GM12878 (cell line): ENCODE measurements around the gene HSF5. TPM values are rescaled to one million over a fixed set of nuclear protein-coding genes. Genes with fewer than 3 reads are reported as not detected.

Experiments
- ATAC-seq: fragments of 200-7000 bp; cut with Tn5 transposase; 3 replicates; pipeline ENCODE4 v1.9.1; 2020; ENCODE audit warnings: mild to moderate bottlenecking, moderate library complexity
- BruUV-seq: library from RNA; stranded (reverse); fragments of 400-500 nt; replicated peaks from 2 replicates; lab custom pipeline; 2021; lab: Mats Ljungman, UMichigan
- CTCF ChIA-PET: fragments of 300-600 bp; sonication (Branson Sonifier 250); formaldehyde crosslinking; extraction: SDS; loops from one replicate; lab custom pipeline; 2021; ENCODE audit warnings: inconsistent platforms; lab: Yijun Ruan, JAX
- POLR2A ChIA-PET: fragments of 350-600 bp; formaldehyde crosslinking; extraction: SDS; loops from one replicate; lab custom pipeline; 2021; ENCODE audit warnings: inconsistent platforms; lab: Charles Lee
- RAD21 ChIA-PET: fragments of 300-600 bp; sonication (Branson Sonifier 250); formaldehyde crosslinking; loops from one replicate; lab custom pipeline; 2023; ENCODE audit warnings: antibody characterized with exemption; ENCODE audit not compliant: unreplicated experiment; lab: Charles Lee
- SMC1A ChIA-PET: fragments of 300-600 bp; sonication (Branson Sonifier 250); formaldehyde crosslinking; loops from one replicate; lab custom pipeline; 2023; ENCODE audit not compliant: unreplicated experiment, uncharacterized antibody; lab: Charles Lee
- DNase-seq: peaks from one replicate; pipeline ENCODE4 v3.0.0-alpha.2; 2011; ENCODE audit warnings: low read depth, low spot score
- FAIRE-seq: peaks from 3 replicates; lab custom pipeline; 2011; peaks lifted over from hg19 to GRCh38; lab: Jason Lieb, UNC
- H2AFZ ChIP-seq: 2 replicates; pipeline ENCODE4 v1.6.0; 2011; ENCODE audit warnings: low read depth, low read length, control low read depth; ENCODE audit not compliant: control insufficient read depth
- H3K27ac ChIP-seq: 2 replicates; pipeline ENCODE4 v1.5.1; 2011; ENCODE audit warnings: control low read depth; ENCODE audit not compliant: control insufficient read depth, insufficient read depth
- H3K27me3 ChIP-seq, 2 experiments: replicated peaks in 1 of 2; 2 replicates each; pipeline versions ENCODE4 v1.6.0 to v1.6.1; 2011; ENCODE audit warnings: low read length in 1 of 2; ENCODE audit not compliant: control insufficient read depth in 2 of 2, insufficient read depth in 2 of 2
- H3K36me3 ChIP-seq, 2 experiments: 2 replicates each; pipeline ENCODE4 v1.5.1; 2011; ENCODE audit warnings: low read length in 1 of 2; ENCODE audit not compliant: control insufficient read depth in 2 of 2, insufficient read depth in 2 of 2
- H3K4me1 ChIP-seq: 2 replicates; pipeline ENCODE4 v1.6.1; 2011; ENCODE audit warnings: mild to moderate bottlenecking, low read length, moderate library complexity, mixed read lengths; ENCODE audit not compliant: control insufficient read depth, insufficient read depth
- H3K4me2 ChIP-seq: 2 replicates; pipeline ENCODE4 v1.6.0; 2011; ENCODE audit warnings: control low read depth; ENCODE audit not compliant: control insufficient read depth, insufficient read depth
- H3K4me3 ChIP-seq: fragments of 200-600 bp; sonication (generic); 2 replicates; pipeline ENCODE4 v1.5.1; 2016
- H3K79me2 ChIP-seq: 2 replicates; pipeline ENCODE4 v1.6.0; 2011; ENCODE audit warnings: low read length; ENCODE audit not compliant: control insufficient read depth, insufficient read depth
- H3K9ac ChIP-seq: 2 replicates; pipeline ENCODE4 v1.8.0; 2011; ENCODE audit warnings: low read length, control low read depth, mixed read lengths; ENCODE audit not compliant: control insufficient read depth, insufficient read depth
- H3K9me3 ChIP-seq: replicated peaks from 3 replicates; pipeline ENCODE4 v1.5.1; 2011; ENCODE audit warnings: mild to moderate bottlenecking, low read length; ENCODE audit not compliant: control insufficient read depth, insufficient read depth
- H4K20me1 ChIP-seq: 2 replicates; pipeline ENCODE4 v1.6.0; 2011; ENCODE audit not compliant: control insufficient read depth, insufficient read depth
- BMI1 ChIP-seq: fragments of 450-650 bp; IDR thresholded peaks from 2 replicates; pipeline ENCODE4 v1.6.1; 2016; ENCODE audit warnings: mild to moderate bottlenecking, moderate library complexity, borderline replicate concordance
- CREM ChIP-seq: IDR thresholded peaks from 2 replicates; pipeline ENCODE4 v1.6.1; 2014; ENCODE audit warnings: antibody characterized with exemption, low read depth
- E2F4 ChIP-seq: IDR thresholded peaks from 2 replicates; pipeline ENCODE4 v1.6.1; 2012; ENCODE audit warnings: low read depth, low read length, improper control_type of control experiment
- E4F1 ChIP-seq: fragments of 450-650 bp; IDR thresholded peaks from 2 replicates; pipeline ENCODE4 v1.6.1; 2018; ENCODE audit warnings: borderline replicate concordance, mild to moderate bottlenecking; ENCODE audit not compliant: partially characterized antibody
- ELK1 ChIP-seq: IDR thresholded peaks from 2 replicates; pipeline ENCODE4 v1.6.1; 2012; ENCODE audit warnings: low read depth, low read length, improper control_type of control experiment
- EZH2 ChIP-seq: IDR thresholded peaks from 2 replicates; pipeline ENCODE4 v1.6.1; 2012; ENCODE audit warnings: low read depth, mild to moderate bottlenecking, control low read depth, inconsistent platforms, low read length, borderline replicate concordance; ENCODE audit not compliant: control insufficient read depth
- FOXM1 ChIP-seq: IDR thresholded peaks from 2 replicates; pipeline ENCODE4 v1.6.1; 2012; ENCODE audit warnings: low read depth, mild to moderate bottlenecking, inconsistent platforms, low read length, moderate library complexity
- IKZF1 ChIP-seq: fragments of 450-650 bp; conservative IDR thresholded peaks from 2 replicates; pipeline ENCODE4 v1.6.1; 2017; ENCODE audit warnings: antibody characterized with exemption, mild to moderate bottlenecking
- MYC ChIP-seq: IDR thresholded peaks from 2 replicates; pipeline ENCODE4 v1.6.1; 2011; ENCODE audit warnings: mild to moderate bottlenecking, low read length, moderate library complexity, inconsistent platforms; ENCODE audit not compliant: insufficient read depth, insufficient replicate concordance, insufficient read length, severe bottlenecking
- NBN ChIP-seq: fragments of 450-650 bp; IDR thresholded peaks from 2 replicates; pipeline ENCODE4 v1.6.1; 2016
- POLR2AphosphoS5 ChIP-seq: IDR thresholded peaks from 2 replicates; pipeline ENCODE4 v1.6.1; 2011; ENCODE audit warnings: mild to moderate bottlenecking, low read length, inconsistent platforms
- RAD21 ChIP-seq: IDR thresholded peaks from 2 replicates; pipeline ENCODE4 v1.6.1; 2011; ENCODE audit warnings: mild to moderate bottlenecking, low read depth, low read length, moderate library complexity; ENCODE audit not compliant: insufficient read depth
- RFX5 ChIP-seq: IDR thresholded peaks from 2 replicates; pipeline ENCODE4 v1.6.1; 2011; ENCODE audit warnings: low read depth, low read length, improper control_type of control experiment
- SMAD1 ChIP-seq: fragments of 450-650 bp; IDR thresholded peaks from 2 replicates; pipeline ENCODE4 v1.6.1; 2018; ENCODE audit warnings: mild to moderate bottlenecking, low read depth; ENCODE audit not compliant: partially characterized antibody
- ZSCAN29 ChIP-seq: fragments of 450-650 bp; IDR thresholded peaks from 2 replicates; pipeline ENCODE4 v1.6.1; 2017; ENCODE audit warnings: mild to moderate bottlenecking, moderate library complexity
- WGBS: methylation state at CpG from one replicate; pipeline ENCODE4 v1.1.6; 2016; ENCODE audit warnings: low lambda C conversion rate; ENCODE audit not compliant: insufficient replicate concordance, insufficient coverage; ENCODE audit errors: missing lambda C conversion rate; 5-methylcytosine and 5-hydroxymethylcytosine counted together
- in situ Hi-C: fragments of 300-500 bp; cut with MboI; formaldehyde crosslinking; loops from 9 replicates; pipeline ENCODE4 v1.14.3; 2018; ENCODE audit warnings: mixed read lengths
- intact Hi-C: fragments of 100-400 bp; cut with micrococcal nuclease; formaldehyde crosslinking; loops from one replicate; pipeline ENCODE4 v1.14.2; 2022; ENCODE audit not compliant: unreplicated experiment
- polyA plus RNA-seq, 11 experiments: library from polyadenylated mRNA; depleted of rRNA in 4 of 11; unstranded in 6 of 11; stranded (reverse) in 5 of 11; fragments of >200 nt; fragmentation: Nextera tagmentation in 4 of 11; fragmentation: Illumina TruSeq in 1 of 11; extraction: Ambion mirVana in 4 of 11; extraction: Trizol in 1 of 11; gene quantifications; 1 replicate in 1 of 11; 2 replicates in 10 of 11; pipeline versions ENCODE4 v1.2.1 to v1.2.3, GENCODE V29; 2011 to 2016; ENCODE audit warnings: inconsistent platforms in 2 of 11, missing spikeins in 2 of 11, low read depth in 1 of 11
- total RNA-seq, 4 experiments: library from RNA; depleted of rRNA in 3 of 4; stranded (reverse); fragments of >200 nt in 3 of 4; fragmentation: Illumina TruSeq in 1 of 4; extraction: Trizol in 1 of 4; gene quantifications; 2 replicates each; pipeline versions ENCODE4 v1.2.1 to v1.2.3, GENCODE V29; 2013 to 2021

Gene HSF5
- total and polyA plus RNA-seq, 10 of the 15 experiments (the other 5 are each of a cell fraction or from before 2014, with no cell fraction given): 0.02 to 0.18 (median 0.06) TPM; not detected in 4

DNA sequence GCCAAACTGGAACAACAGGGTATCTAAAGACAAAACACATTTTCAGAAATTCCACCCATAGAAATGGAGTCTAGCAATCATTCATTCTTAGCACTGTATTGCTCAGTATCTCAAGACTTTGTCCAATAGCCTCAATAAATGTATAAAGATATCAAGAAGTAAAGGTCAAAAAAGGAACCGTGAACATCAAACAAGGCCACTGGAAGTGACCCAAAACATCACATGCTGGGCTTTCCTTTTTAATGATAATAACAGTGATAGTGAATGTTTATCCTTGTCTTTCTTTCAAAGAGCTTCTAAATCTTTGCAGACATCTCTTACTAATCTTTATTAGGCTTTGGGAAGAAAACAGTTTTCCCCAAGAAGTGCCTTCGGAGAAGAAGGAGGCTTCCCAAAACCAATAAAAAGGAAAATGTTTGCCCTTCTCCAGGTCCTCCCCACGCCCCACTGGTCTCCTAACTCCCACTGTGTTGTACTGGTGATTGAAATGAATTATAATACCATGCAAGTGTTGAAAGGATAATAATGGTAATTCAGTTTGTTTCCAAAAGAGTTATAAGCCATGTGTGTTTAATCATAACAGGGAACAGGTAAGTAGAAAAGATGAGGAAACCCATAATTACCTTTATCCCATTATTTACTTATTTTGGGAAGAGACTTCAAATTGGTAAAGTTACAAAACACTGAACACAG, 89.5 kb downstream of the HSF5 start:
- no peak overlapping the region for H3K4me3 ChIP-seq
- no peaks in the 10 kb centered on the region for H3K36me3 ChIP-seq
- no peak overlapping the region for H3K4me2 ChIP-seq
- H4K20me1 ChIP-seq: no peaks in the 10 kb centered on the region
- CTCF ChIA-PET: interaction anchor here (1.0 to 1.4 kb wide), 4 partner anchors 9 to 19 kb away, joined by 4 to 9 read pairs (median 4); partner anchors contain the start of gene RNF43
- H2AFZ ChIP-seq: no peak overlapping the region
- no TSS peak for BruUV-seq
- POLR2A ChIA-PET: no interaction called here
- 26% methylated on average over 3 of the region's 3 CpGs for WGBS
- H3K27ac ChIP-seq: no peak overlapping the region
- no peak overlapping the region for H3K9ac ChIP-seq
- H3K4me1 ChIP-seq: no peaks in the 10 kb centered on the region
- RAD21 ChIA-PET: no interaction called here
- ATAC-seq (no peak), FAIRE-seq (no peak), DNase-seq (no peak)
- in situ Hi-C loops (no loop called here), intact Hi-C loops (no loop called here)
- SMC1A ChIA-PET: interaction anchor here (1.0 to 1.6 kb wide), 4 partner anchors 9 to 19 kb away, joined by 4 to 7 read pairs (median 4); partner anchors contain the start of gene RNF43
- no peaks in the 10 kb centered on the region for H3K9me3 ChIP-seq
- H3K27me3 ChIP-seq: no peaks in the 10 kb centered on the region; a peak in 1 of 4 replicates
- TF ChIP-seq NBN (no peak), IKZF1 (no peak), SMAD1 (no peak), MYC (no peak), RFX5 (no peak), E4F1 (no peak), ZSCAN29 (no peak), RAD21 (no peak), EZH2 (no peak), POLR2AphosphoS5 (no peak), CREM (no peak), BMI1 (no peak), E2F4 (no peak), ELK1 (no peak), FOXM1 (no peak)
- peaks cover 5% of the 10 kb centered on the region for H3K79me2 ChIP-seq
